Measurements from ENCODE around the gene SLC33A1. TPM values are rescaled to one million over a fixed set of nuclear protein-coding genes. Genes with fewer than 3 reads are reported as not detected.
A peak's percentile ranks its signal among the peaks of the same experiment; 100 is the strongest.

The SLC33A1 gene
- total RNA-seq, 1 experiment from 2014 or later: 23.3 TPM

DNA sequence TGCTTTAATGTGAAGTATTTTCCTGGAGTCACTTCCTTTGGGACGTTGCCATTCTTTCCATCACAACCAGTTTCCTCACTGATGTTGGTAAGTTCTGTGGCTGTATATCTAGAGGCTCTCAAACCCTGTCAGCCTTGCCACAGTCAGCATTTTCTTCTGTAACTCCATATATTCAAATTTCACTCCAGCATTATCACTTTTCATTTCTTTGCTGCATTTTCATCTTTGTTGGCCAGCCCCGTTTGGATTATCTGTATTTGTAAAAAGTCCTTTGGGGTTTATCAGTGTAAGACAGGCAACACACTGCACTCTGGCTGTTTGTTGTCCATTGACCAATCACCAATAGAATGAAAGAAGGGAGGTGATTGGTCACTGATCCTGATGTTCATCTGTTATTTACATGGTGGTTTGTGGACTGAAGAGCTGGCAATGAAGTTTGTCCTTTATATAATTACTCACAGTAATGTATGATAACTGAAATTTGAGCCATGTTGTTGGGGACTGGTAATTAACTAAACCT, 36.5 kb upstream of the SLC33A1 start:
- DNase-seq (ENCODE audit: low read depth, low spot score): no peak
- no TSS peak for BruUV-seq (replicated peaks)
- Histone ChIP-seq H3K9ac (ENCODE audit: low read length) (no peak overlapping the region), H3K27ac (ENCODE audit: low read depth, low read length) (no peak overlapping the region), H3K4me1 (ENCODE audit: control insufficient read depth in 1 of 2, insufficient read depth in 2 of 2, low read length in 2 of 2) (no peaks in the 10 kb centered on the region), H3K36me3 (ENCODE audit: control insufficient read depth in 1 of 2, insufficient read depth in 2 of 2, low read length in 2 of 2) (peaks cover 0 to 7% of the 10 kb centered on the region in 2 experiments; a peak in 2 of 4 replicates), H3K9me2 (ENCODE audit: insufficient read depth) (no peaks in the 10 kb centered on the region), H3K9me3 (ENCODE audit: control insufficient read depth in 1 of 2, insufficient read depth in 1 of 2, low read depth in 1 of 2, low read length in 2 of 2) (no peaks in the 10 kb centered on the region), H3K79me2 (ENCODE audit: insufficient read depth, low read length) (peaks cover 99% of the 10 kb centered on the region), H4K20me1 (ENCODE audit: insufficient read depth) (peaks cover 34% of the 10 kb centered on the region), H3K4me2 (ENCODE audit: low read length) (no peak overlapping the region), H2AFZ (ENCODE audit: low read depth, low read length, poor library complexity, severe bottlenecking) (no peak overlapping the region), H3K27me3 (ENCODE audit: insufficient read depth, low read length) (no peaks in the 10 kb centered on the region), H3K4me3 (replicated peaks in 1 of 2; ENCODE audit: low read depth in 1 of 2, low read length in 2 of 2) (no peak overlapping the region)
- intact Hi-C loops (cut with micrococcal nuclease): no loop called here
- CTCF ChIA-PET: no interaction called here
- RAD21 ChIA-PET (ENCODE audit: low non-redundant PET in 1 of 2, low total read pairs in 2 of 2, uncharacterized antibody in 2 of 2, unreplicated experiment in 2 of 2): no interaction called here
- ATAC-seq: 0 out of 2 replicates have a peak, but pooled peaks have one; percentile 47
- no peak for TF ChIP-seq SRF (IDR thresholded peaks at IDR 0.05; ENCODE audit: low read depth)
- TF ChIP-seq SIN3A (IDR thresholded peaks at IDR 0.05; ENCODE audit: low read depth): no peak
- TF ChIP-seq CEBPB (IDR thresholded peaks at IDR 0.05; ENCODE audit: low read depth): no peak
- TF ChIP-seq, protein P1, sequence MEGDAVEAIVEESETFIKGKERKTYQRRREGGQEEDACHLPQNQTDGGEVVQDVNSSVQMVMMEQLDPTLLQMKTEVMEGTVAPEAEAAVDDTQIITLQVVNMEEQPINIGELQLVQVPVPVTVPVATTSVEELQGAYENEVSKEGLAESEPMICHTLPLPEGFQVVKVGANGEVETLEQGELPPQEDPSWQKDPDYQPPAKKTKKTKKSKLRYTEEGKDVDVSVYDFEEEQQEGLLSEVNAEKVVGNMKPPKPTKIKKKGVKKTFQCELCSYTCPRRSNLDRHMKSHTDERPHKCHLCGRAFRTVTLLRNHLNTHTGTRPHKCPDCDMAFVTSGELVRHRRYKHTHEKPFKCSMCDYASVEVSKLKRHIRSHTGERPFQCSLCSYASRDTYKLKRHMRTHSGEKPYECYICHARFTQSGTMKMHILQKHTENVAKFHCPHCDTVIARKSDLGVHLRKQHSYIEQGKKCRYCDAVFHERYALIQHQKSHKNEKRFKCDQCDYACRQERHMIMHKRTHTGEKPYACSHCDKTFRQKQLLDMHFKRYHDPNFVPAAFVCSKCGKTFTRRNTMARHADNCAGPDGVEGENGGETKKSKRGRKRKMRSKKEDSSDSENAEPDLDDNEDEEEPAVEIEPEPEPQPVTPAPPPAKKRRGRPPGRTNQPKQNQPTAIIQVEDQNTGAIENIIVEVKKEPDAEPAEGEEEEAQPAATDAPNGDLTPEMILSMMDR (IDR thresholded peaks at IDR 0.05 in 2 of 3, conservative IDR thresholded peaks at IDR 0.05 in 1 of 3; ENCODE audit: borderline replicate concordance in 1 of 3, insufficient read depth in 1 of 3, low read depth in 2 of 3, low read length in 2 of 3): no peak
- TF ChIP-seq, protein P2, sequence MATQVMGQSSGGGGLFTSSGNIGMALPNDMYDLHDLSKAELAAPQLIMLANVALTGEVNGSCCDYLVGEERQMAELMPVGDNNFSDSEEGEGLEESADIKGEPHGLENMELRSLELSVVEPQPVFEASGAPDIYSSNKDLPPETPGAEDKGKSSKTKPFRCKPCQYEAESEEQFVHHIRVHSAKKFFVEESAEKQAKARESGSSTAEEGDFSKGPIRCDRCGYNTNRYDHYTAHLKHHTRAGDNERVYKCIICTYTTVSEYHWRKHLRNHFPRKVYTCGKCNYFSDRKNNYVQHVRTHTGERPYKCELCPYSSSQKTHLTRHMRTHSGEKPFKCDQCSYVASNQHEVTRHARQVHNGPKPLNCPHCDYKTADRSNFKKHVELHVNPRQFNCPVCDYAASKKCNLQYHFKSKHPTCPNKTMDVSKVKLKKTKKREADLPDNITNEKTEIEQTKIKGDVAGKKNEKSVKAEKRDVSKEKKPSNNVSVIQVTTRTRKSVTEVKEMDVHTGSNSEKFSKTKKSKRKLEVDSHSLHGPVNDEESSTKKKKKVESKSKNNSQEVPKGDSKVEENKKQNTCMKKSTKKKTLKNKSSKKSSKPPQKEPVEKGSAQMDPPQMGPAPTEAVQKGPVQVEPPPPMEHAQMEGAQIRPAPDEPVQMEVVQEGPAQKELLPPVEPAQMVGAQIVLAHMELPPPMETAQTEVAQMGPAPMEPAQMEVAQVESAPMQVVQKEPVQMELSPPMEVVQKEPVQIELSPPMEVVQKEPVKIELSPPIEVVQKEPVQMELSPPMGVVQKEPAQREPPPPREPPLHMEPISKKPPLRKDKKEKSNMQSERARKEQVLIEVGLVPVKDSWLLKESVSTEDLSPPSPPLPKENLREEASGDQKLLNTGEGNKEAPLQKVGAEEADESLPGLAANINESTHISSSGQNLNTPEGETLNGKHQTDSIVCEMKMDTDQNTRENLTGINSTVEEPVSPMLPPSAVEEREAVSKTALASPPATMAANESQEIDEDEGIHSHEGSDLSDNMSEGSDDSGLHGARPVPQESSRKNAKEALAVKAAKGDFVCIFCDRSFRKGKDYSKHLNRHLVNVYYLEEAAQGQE (IDR thresholded peaks at IDR 0.05; ENCODE audit: low read depth): no peak
- no peak for TF ChIP-seq ZNF274 (IDR thresholded peaks at IDR 0.05; ENCODE audit: low read depth, low read length)
- TF ChIP-seq, protein P3, sequence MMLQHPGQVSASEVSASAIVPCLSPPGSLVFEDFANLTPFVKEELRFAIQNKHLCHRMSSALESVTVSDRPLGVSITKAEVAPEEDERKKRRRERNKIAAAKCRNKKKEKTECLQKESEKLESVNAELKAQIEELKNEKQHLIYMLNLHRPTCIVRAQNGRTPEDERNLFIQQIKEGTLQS (IDR thresholded peaks at IDR 0.05): no peak
- TF ChIP-seq, protein P4, sequence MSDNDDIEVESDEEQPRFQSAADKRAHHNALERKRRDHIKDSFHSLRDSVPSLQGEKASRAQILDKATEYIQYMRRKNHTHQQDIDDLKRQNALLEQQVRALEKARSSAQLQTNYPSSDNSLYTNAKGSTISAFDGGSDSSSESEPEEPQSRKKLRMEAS (IDR thresholded peaks at IDR 0.05): no peak
- no peak for TF ChIP-seq POLR2AphosphoS5 (IDR thresholded peaks at IDR 0.05; ENCODE audit: low read depth, low read length)
- TF ChIP-seq JUND (IDR thresholded peaks at IDR 0.05): no peak
- TF ChIP-seq CBX3 (IDR thresholded peaks at IDR 0.05; ENCODE audit: low read depth): no peak
- TF ChIP-seq EGR1 (IDR thresholded peaks at IDR 0.05; ENCODE audit: low read depth): no peak
- no peak for TF ChIP-seq SP1 (IDR thresholded peaks at IDR 0.05; ENCODE audit: low read depth)
- no peak for TF ChIP-seq ZFX (IDR thresholded peaks at IDR 0.05)
- no peak for TF ChIP-seq FOSL1 (IDR thresholded peaks at IDR 0.05; ENCODE audit: low read depth)
- TF ChIP-seq ELF1 (IDR thresholded peaks at IDR 0.05; ENCODE audit: borderline replicate concordance, low read depth): no peak
- no peak for TF ChIP-seq RAD21 (IDR thresholded peaks at IDR 0.05; ENCODE audit: low read depth)
- TF ChIP-seq POLR2A (IDR thresholded peaks at IDR 0.05; ENCODE audit: borderline replicate concordance, extremely low read depth, insufficient read depth, insufficient read length): no peak
- TF ChIP-seq TCF7L2 (IDR thresholded peaks at IDR 0.05; ENCODE audit: borderline replicate concordance, extremely low read depth, insufficient read depth, insufficient read length): no peak
- TF ChIP-seq, protein P5, sequence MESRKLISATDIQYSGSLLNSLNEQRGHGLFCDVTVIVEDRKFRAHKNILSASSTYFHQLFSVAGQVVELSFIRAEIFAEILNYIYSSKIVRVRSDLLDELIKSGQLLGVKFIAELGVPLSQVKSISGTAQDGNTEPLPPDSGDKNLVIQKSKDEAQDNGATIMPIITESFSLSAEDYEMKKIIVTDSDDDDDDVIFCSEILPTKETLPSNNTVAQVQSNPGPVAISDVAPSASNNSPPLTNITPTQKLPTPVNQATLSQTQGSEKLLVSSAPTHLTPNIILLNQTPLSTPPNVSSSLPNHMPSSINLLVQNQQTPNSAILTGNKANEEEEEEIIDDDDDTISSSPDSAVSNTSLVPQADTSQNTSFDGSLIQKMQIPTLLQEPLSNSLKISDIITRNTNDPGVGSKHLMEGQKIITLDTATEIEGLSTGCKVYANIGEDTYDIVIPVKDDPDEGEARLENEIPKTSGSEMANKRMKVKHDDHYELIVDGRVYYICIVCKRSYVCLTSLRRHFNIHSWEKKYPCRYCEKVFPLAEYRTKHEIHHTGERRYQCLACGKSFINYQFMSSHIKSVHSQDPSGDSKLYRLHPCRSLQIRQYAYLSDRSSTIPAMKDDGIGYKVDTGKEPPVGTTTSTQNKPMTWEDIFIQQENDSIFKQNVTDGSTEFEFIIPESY (IDR thresholded peaks at IDR 0.05; ENCODE audit: extremely low read depth, insufficient replicate concordance, low read length): no peak
- POLR2A ChIA-PET: interaction anchor here (0.9 kb wide), 1 partner anchor 85 kb away, joined by 3 read pairs; the partner anchor contains the start of gene C3orf33

Data from HCT116 (cell line).